Suppressor macrophage treated with lipopolysaccharide for 1 hour (primary cell): ENCODE measurements around the gene EVPL.
A peak's percentile ranks its signal among the peaks of the same experiment; 100 is the strongest.
"Not testable (repeated sequence)": the region's sequence is repeated elsewhere in the genome, so short reads cannot be mapped to it uniquely, and the experiment has no call there.

Experiments
- DNase-seq, 3 donors: peaks; one replicate each; pipeline ENCODE4 v3.0.0-alpha.2; 2020 to 2022

The EVPL gene

GRCh38 chr17:75996665-75997590, 30.2 kb downstream of the EVPL start:
- peak; percentile 93 to 95 (median 94) for DNase-seq

- no peak for DNase-seq
Measured at GRCh38 chr17:75995385-75995925, 31.7 kb downstream of the EVPL start.

DNA sequence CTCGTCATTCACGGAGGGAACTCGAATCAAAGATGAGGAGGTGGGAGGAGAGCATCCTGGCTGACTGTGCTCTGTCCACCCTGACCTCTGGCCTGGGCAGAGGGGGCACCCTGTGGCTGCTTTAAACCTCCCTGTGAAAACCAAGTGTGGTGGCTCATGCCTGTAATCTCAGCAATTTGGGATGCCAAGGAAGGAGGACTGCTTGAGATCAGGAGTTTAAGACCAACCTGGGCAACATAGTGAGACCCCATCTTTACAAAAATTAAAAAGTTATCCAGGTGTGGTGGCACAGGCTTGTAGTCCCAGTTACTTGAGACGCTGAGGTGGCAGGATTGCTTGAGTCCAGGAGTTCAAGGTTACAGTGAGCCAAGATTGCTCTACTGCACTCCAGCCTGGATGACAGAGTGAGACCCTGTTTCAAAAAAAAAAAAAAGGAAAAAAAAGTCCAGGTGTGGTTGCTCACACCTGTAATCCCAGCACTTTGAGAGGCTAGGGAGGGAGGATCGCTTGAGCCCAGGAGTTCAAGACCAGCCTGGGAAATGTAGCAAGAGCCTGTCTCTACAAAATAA, 32.2 kb downstream of the EVPL start:
- no peak for DNase-seq

DNA sequence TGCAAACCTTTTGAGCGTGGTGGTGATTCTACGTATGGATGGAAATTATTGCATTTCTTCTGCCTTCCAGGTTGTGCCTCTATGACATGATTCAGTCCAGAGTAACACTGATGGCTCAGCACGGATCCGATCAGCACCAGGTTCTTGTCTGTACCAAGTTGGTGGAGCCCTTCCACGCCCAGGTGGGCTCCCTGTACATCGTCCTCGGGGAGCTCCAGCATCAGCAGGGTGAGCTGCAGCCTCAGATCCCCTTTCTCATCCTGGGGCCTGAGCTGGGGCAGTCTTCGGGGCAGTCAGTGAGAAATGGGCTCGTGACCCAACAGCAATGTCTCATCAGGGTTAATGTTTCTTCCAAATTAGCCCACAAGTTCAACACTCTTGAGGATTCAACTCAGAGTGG, 35.7 kb downstream of the EVPL start:
- DNase-seq, result no peak

DNA sequence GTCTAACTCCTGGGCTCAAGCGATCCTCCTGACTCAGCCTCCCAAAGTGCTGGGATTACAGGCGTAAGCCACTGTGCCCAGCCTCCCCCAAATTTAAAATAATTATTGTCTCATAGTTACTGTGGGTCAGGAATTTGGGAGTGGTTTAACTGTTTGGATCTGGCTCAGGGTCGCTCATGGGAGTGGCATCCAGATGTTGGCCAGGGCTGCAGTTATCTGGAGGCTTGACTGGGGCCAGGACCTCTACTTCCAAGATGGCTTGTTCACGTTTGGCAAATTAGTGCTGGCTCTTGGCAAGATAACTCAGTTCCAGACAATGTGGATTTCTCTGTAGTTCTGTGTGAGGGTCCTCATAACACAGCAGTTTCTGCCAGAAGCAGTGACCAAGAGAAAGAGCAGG, 40.1 kb downstream of the EVPL start:
- no peak for DNase-seq

DNA sequence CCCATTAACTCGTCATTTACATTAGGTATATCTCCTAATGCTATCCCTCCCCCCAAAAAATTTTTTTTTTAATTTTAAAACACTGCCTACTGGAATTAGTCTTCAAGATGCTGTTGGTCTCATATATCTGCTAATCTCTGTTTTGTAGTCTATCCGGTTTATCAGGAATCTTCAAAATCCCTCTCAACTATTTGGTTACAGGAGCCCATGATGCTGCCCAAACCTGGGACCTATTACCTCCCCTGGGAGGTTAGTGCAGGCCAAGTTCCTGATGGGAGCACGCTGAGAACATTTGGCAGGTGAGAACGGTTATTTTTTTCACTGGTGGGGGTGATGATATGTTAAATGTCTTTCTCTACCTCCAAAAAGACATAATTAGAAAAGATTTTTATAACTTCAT, 41.1 kb downstream of the EVPL start:
- no peak for DNase-seq

DNA sequence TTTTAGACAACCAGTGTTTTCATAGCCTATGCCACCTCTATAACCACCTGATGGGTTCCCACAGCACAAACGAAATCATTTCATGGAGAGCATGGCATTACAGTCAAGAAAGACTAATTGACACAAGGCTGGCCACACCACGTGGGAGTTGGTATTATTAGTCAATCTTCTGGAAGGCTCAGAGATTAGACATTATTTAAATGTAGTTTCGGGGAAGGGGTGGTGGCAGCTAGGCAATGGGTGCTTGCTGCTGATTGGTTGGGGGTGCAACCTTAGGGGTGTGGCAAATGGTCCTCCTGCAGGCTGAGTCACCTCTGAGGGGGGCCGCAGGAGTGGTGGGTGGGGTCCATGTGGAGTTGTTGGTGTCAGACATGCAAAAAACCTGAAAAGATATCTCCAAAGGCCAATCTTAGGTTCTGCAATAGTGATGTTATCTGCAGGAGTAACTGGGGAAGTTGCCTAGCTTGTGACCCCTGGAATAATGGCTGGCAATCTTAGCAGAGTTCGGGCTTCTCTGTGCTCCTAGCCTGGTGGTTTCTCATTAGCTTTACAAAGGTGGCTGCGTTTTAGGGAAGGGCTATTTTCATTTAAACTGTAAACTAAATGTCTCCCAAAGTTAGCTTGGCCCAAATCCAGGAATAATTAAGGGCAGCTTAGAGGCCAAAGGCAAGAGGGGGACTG, 43.5 kb downstream of the EVPL start:
- peak; percentile 51 to 70 (median 53) for DNase-seq

DNA sequence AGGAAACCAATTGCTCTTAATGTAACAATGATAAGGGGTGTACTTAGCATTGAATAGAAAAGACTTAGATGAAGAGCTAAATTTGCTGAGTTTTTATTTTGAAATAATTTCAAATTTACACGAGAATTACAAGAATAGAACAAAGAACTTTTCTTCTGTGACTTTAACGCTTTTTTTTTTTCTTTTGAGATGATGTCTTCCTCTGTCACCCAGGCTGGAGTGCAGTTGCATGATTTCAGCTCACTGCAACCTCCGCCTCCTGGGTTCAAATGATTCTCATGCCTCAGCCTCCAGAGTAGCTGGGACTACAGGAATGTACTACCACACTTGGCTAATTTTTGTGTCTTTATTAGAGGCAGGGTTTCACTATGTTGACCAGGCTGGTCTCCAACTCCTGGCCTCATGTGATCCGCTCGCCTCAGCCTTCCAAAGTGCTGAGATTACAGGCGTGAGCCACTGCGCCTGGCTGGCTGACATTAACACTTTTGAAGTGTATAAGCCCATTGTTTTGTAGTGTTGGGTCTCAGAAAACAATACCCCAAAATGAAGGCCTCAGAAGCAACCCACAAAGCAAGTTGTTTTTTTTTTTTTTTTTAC, 46.0 kb downstream of the EVPL start:
- DNase-seq, result no peak

DNA sequence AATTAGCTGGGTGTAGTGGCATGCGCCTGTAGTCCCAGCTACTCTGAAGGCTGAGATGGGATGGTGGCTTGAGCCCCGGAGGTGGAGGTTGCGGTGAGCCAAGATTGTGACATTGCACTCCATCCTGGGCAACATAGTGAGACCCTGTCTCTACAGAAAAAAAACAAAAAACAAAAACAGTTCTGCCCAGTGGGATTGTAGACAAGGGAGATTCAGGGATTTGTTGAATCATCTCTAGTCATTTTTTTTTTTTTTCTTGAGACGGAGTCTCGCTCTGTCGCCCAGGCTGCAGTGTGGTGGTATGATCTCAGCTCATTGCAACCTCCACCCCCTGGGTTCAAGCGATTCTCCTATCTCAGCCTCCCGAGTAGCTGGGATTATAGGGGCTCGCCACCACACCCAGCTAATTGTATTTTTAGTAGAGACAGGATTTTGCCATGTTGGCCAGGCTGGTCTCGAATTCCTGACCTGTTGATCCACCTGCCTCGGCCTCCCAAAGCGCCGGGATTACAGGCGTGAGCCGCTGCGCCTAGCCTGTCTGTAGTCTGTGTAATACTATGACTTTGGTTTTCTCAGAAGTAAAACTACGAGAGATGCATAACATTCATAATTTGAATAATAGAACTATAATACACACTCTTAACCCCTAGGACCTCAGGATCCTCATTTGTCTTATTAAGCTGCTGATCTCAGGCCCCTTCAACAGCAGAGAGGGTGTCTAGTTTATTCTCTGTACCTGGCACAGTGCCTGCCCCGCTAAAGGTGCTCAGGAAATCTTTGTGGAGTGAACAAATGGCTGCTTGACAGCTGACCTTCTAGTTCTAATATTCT, 46.7 kb downstream of the EVPL start:
- peak in 2 of 3 donors; percentile 15 to 38 for DNase-seq

DNA sequence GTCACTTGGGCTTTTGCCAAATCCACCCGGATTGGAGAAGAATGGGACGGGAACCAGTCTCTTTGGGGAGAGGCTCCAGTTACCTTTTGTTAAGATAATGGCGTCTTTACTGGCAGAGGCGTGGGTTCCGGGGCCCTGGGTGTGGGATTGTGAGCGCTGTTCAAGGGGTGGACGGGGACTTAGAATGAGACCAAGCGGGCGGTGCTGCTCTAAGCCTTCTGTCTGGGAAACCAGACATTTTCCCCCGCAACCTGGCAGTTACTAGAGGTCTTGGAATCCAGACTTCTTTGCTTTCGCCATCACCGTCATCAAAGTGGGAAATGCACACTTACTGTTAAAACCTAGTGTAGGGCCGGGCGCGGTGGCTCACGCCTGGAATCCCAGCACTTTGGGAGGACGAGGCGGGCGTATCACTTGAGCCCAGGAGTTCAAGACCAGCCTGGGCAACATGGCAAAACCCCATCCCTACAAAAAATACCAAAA, 47.4 kb downstream of the EVPL start:
- DNase-seq, result peak in 1 of 3 donors; percentile 55

- peak; percentile 95 to 97 (median 96) for DNase-seq
Measured at GRCh38 chr17:75978938-75979704, 48.0 kb downstream of the EVPL start, which contains the start of the genes ACOX1 and TEN1. ACOX1 (minus strand) TSS chr17:75979166; CDS start chr17:75979073, 93 bp downstream. TEN1 (plus strand) TSS chr17:75979240; CDS start chr17:75986193, 6,953 bp downstream.

DNA sequence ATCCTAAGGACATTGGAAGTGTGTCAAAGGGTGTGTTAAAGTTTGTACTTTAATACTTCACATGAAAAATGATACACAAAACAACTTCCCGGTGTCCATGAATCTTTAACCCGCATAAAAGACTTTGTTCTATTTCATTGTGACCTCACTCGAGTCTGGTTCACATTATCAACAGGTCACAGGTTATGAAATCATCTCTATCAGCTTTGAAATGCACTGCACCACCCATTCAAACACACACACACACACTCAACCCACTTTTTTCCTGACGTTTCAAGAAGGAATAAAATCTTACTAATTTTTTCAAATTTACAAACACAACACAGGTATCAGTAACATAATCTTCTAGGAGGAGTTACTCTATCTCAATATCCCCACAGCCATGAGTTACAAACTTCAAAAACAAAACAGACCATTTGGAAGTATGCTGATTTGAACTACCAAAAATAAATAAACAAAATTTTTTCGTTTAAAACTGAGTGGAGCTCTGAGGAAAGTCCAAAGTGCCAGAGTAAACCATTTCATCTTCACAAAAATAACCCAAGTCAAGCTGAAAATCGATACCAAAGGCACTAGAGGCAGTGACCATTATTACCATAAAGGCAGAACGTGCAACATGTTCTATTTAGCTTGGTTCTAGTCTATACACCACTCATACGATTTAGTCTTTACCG, 50.8 kb downstream of the EVPL start:
- DNase-seq, result no peak

DNA sequence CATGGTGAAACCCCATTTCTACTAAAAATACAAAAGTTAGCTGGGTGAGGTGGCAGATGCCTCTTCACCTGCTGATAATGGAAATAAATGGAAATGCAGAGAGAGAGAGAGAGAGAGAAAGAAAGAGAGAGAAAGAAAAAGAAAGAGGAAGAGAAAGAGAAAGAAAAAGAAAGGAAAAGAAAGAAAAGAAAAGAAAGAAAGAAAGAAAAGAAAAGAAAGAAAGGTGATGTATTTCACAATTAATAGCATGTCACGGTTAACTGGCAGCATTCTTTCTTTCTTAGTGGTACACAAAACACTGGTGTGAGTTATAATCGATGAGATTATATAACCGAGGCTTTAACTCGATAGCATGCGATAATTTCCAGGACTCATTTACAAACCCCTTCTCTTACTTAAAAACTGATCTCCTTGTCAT, 51.3 kb downstream of the EVPL start:
- no peak for DNase-seq

- not testable (repeated sequence) for DNase-seq
Measured at GRCh38 chr17:75975187-75975586, 51.9 kb downstream of the EVPL start.

DNA sequence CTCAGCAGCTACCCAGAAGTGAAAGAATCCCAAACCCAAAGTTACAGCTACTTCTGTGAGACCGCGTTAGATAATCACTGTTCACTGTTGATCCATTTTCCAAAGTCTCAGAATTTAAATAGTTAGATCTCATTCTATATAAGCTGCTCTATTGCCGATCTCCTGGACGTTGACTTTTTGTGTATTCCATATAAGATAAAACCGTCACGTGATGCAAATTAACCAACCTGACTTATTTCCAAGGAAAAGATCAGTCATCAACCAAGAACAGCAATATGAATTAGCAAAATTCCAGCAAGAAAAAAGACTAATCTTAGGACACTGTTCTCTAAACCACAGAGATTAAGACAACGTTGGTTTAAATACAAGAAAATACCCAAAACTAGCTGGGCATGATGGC, 56.5 kb downstream of the EVPL start:
- no peak for DNase-seq

- peak; percentile 42 to 66 (median 63) for DNase-seq
Measured at GRCh38 chr17:75970011-75970523, 57.0 kb downstream of the EVPL start.

GRCh38 chr17:75969044-75969443, 58.1 kb downstream of the EVPL start:
- DNase-seq, result not testable (repeated sequence)

- no peak for DNase-seq
Measured at GRCh38 chr17:75965468-75965867, 61.6 kb downstream of the EVPL start.

GRCh38 chr17:75959839-75960511, 67.1 kb downstream of the EVPL start:
- peak in 1 of 3 donors; percentile 7 for DNase-seq
